ENCODE results near the gene CLSTN2.

CLSTN2 gene

DNA sequence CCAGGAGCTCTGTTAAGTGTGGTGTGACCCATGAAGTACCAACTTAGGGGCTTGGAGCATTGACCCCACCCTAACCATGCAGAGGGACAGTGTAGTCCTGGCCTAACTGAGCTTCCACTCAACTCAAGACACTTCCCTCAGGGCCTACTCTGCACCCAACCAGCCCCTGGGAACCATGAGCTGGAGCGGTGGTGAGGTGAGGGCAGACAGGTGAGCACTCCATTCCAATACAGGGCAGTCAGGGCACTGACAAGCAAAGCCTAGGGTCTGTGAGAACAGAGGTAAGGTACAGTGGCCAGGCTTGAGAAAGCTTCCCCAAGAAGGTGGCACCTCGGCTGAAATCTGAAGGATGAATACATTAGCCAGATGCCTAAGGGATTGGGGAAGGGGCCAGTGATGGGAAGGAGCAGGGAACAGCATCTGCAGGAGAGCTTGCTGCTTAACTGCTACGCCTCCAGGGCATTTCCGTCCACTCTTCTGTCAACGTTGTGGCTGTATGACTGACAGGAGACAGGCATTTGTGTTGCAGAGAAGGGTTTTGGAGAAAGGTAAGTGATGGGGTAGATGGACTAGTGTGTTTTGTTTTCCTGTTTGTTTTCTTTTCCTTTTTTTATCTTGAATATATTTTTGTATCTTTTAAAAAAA is 499.4 kb downstream of the CLSTN2 start:
- DNase-seq, result no peak

DNA sequence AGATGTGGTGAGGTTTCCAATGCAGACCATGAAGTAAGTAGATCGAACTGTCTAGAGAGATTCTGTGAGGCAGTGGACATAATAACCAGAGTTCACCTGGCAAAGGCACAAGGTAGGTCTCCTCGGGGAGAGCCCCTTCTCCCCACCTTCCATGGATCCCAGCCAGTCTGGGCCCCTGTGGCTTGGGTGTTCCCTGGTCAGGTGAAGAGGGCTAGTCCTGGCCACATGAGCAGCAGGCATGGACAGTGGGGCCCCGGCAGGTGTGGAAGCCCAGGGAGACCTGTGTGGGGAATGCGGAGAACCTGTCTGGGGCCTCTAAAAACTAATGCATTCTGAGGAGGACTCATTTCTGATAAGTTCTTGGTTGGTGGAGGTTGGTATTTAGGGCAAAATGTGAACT is 501.4 kb downstream of the CLSTN2 start:
- DNase-seq, result no peak

- no peak for DNase-seq
Observed at GRCh38 chr3:140438736-140439470, 503.9 kb downstream of the CLSTN2 start.

DNA sequence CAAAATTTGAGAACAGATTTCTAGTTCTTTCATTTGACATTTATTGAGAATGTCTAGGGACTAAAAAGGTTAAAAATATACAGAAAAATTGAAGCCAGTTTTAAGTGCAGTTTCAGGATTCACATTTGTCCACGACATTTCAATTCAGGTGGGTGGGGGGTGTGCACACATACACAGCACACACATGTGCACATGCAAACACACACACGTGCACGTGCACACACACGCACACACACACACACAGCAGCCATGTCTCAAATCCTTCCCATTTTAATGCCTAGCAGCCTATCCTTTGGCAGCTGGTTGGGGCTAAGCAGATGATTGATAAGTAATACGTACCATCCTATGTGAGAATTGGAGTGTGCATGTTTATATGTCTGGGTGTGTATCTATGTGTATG is 504.5 kb downstream of the CLSTN2 start:
- no peak for DNase-seq

DNA sequence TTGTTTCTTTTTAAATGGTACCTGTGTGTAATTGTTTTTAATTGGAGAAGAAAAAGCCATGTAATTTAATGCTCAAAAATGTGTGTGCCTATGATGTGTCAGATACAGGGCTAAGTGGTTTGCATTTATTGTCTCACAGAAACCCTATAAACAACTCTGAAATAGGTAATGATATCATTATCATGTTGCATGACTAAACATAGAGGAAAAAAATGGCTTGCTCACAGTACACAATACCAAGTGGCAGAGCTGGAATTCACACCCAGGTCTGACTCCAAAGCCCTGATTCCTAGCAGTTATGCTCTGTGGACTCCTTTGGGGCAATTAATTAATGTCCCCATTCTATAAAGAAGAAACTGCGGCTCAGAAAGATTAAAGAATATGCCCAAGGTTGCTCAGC is 505.5 kb downstream of the CLSTN2 start:
- DNase-seq, result no peak

DNA sequence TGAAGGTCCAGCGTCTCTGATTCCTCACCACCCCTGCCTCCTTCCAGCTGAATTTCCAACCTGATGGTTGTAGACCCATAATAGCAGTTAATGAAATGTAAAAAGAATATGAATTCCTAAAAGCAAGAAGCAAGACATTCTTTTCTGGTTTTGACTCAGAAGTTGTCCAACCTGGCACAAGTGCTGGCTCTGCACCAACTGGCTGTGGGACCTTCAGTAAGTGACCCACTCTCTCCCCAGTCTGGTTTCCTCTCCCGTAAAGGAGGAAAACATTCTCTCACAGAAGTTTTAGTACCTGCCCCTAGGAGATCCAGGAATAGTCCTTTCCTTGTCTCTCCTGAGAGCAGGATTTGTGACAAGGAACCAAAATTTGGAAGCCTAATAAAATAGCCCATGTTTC is 506.0 kb downstream of the CLSTN2 start:
- DNase-seq, result peak; percentile 13

GRCh38 chr3:140442621-140443020 is 507.6 kb downstream of the CLSTN2 start:
- no peak for DNase-seq

DNA sequence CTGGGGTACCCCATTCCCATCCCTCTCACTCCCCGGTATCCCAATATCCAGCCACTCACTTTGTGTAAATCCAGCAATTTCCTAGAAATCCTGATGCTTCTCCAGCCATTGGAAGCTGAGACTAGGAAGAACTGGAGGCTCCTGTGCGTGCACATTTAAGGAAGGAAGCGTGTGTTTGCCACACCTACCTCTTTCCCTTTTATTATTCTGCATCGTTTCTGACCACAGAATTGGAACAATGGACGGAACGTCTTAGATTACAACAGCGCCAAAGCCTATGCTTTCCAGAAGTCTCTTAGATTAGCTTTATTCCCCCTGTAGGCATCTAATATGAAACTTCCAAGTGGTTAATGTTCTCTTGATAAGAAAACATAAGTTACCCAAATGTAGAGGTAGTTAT is 508.1 kb downstream of the CLSTN2 start:
- no peak for DNase-seq

DNA sequence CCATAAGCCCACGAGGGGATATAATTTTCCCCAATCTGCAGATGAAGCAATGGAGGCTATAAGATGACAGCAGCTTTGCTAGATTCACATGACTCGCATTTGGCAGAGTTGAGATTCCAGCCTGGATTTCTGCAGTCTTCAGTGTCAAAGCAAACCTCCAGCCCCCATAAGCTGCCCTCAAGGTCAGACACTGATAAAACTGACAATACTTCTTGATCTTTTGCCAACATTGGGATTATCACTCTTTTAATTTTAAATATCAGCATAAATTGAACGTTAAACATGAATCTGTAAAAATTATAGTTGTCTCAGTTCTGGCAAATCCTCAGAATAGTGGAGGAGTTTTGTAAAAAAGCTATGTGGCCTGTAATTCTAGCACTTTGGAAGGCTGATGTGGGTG is 508.8 kb downstream of the CLSTN2 start:
- DNase-seq, result no peak

DNA sequence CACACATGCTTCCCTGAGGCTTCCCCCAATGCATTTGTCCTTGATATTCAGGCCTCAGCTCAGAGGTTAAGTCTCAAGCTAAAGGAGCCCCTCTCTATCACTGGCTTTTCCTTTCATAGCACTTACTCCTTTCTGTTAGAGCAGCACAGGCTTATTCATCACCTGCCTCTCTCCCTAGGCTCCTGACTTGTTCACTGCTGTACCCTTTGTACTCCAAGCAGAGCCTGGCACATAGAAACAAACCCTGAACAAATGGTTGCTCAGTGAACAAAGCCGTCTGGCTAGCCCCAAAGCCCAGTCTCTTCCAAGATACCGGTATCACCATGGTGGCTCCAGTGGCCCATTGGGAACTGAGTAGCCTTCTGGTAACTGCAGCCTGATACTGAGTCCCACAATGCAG is 511.7 kb downstream of the CLSTN2 start:
- DNase-seq, result no peak

- DNase-seq, result no peak
Observed at GRCh38 chr3:140447136-140447535, 512.2 kb downstream of the CLSTN2 start.

GRCh38 chr3:140448001-140448400 is 513.0 kb downstream of the CLSTN2 start:
- DNase-seq, result no peak

DNA sequence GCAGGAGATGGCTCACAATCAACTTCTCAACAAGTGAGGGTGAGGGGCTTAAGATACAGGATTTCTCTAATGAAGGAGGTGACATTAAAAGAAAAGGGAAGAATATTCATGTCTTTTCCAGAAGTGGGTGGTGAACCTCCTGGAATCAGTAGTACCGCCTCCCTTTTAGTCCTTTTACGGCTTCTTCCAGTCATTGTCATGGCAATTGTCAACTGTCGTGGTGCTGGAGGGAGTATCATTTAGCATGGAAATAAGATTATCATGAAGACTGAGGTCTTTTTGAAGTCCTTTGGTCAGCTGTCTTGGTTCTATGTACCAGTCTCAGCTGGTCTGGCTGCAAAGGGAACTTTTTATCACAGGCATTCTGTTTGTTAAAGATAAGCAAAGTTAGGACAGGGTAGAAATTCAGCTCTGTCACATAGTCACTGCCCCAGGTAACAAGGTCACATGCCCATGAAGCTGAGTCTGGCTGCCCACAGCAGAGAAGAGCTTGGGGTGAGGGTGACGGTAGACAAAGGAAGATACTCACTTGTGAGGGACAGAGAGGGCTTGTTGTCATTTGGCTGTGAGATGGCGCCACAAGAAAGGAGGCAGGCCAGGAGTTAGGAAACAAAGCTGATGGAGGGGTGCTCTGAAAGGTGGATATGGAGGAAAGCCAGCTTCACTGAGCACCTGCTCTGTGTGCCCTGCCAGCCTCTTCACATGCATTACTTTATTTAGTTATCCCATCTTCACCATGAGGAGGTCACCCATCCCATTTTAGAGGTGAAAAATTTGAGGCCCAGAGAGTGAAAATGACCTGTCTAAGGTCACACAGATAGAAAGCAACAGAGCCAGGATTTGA is 514.6 kb downstream of the CLSTN2 start:
- DNase-seq, result no peak

DNA sequence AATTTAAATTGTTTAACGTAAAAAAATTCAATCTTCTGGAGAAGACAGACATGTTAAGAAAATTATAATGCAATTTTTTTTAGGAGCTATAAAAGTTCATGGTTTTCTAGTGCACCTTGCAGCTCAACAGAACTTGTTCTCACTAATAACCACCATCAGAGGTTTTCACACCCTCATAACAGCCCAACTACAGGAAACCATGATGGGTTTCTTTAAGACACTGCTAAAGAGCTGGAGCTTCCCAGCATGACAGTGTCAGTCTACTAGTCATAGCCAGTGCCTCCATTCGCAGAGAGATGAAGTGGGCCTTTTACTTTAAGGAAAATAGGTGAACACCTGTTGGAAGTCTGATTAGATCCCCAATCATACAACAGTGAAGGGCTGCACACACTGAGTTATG is 518.8 kb downstream of the CLSTN2 start:
- DNase-seq, result no peak

DNA sequence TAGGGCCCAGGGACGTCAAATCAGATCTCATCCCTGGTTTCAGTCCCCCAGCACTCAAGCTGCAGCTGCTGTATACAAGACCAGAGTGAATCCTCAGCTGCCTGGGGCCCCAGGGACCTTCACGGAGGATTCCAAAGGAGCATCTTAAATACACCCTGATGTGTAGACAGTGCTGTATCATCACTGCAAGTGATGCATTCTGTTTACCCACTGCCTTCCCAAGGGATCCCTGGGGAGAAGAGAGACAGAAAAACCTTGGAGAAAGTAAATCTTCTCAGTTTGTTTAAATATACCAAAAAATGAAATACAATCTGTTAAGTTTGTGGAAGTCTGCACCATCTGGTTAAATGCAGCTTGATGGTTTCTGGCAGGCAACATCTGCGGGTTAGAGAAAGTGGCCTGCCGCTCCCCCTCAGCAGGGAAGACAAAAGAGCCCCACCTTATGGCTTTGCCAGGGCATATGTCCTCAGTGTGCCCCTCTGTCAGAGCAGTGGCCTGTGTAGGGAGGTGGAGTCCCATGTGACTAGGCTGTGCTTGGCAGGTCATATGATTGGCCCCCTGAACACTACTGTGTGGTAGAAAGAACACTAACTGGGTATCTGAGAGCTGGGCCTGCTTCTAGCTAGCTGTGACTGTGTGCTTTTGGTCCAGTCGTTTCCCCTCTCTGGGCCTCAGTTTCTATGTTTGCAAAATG is 520.7 kb downstream of the CLSTN2 start:
- no peak for DNase-seq

- DNase-seq, result no peak
Observed at GRCh38 chr3:140456974-140457373, 522.0 kb downstream of the CLSTN2 start.

- no peak for DNase-seq
Observed at GRCh38 chr3:140459462-140459861, 524.5 kb downstream of the CLSTN2 start.

GRCh38 chr3:140461250-140461649 is 526.3 kb downstream of the CLSTN2 start:
- no peak for DNase-seq

GRCh38 chr3:140463355-140463754 is 528.4 kb downstream of the CLSTN2 start:
- DNase-seq, result no peak

DNA sequence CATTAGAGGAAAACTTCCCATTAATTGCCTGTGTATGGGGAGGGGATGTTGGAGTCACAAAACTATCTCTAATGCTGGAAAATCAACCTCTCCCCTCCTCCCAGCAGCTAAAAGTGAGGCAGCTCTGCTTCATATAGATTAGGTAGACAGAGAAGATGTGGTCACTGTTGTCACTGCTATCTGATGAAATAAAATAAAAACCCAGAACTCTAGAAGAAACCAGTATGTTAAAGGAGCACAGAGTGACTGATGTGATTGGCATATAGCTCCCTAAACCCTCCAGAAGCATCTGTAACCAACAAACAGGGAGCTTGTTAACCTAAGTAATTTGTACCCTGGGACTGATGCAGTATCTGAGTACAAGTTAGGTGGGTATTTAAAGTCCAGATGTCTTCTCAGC is 531.0 kb downstream of the CLSTN2 start:
- no peak for DNase-seq

GRCh38 chr3:140466535-140466934 is 531.5 kb downstream of the CLSTN2 start:
- no peak for DNase-seq

DNA sequence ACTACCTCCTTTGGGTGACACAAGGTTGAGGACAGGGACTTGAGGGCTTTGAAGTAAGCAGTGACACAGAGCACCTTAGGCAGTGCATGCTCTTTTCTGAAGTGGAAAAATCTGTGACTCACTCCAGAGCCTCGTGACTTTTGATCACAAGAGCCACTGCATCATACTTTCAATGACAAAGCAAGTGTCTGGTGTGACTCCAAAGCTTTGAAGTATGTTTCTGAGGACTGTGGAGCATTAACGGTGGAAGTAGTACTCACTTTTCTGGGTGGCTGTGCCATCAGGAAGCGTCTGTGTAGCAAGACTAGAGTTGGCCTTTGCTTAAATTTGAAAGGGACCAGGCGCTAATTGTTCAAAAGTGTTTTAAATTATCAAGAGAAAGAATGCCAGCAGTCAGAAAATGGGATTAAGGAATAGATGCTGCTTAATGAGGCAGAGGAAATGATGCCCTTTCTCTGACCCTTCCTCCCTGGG is 532.2 kb downstream of the CLSTN2 start:
- DNase-seq, result peak; percentile 18

- DNase-seq, result no peak
Observed at GRCh38 chr3:140467796-140468315, 532.9 kb downstream of the CLSTN2 start.

Measured in activated CD4-positive, alpha-beta T cell treated with anti-CD3 and anti-CD28 coated beads, Interleukin-2, Interleukin-6, amounts not matched to agents 100 ng/mL and 50 ng/mL, durations not matched to agents 16 hours and 8 hours (primary cell).